ENCODE results near the gene SMAD2.

Gene SMAD2

GRCh38 chr18:47817795-47818077 lies 112.7 kb downstream of the SMAD2 start:
- H3K36me3 Mint-ChIP-seq (ENCODE audit: low read depth), result peaks cover 20% of the 10 kb centered on the region
- H3K4me3 Mint-ChIP-seq, result no peak overlapping the region
- no peak overlapping the region for H3K27ac Mint-ChIP-seq

GRCh38 chr18:47817017-47817794 lies 113.3 kb downstream of the SMAD2 start:
- no peak overlapping the region for H3K4me3 Mint-ChIP-seq
- no peaks in the 10 kb centered on the region for H3K27me3 Mint-ChIP-seq
- peaks cover 5% of the 10 kb centered on the region for H3K9me3 Mint-ChIP-seq
- peaks cover 22% of the 10 kb centered on the region for H3K36me3 Mint-ChIP-seq (ENCODE audit: low read depth)
- no peak overlapping the region for H3K27ac Mint-ChIP-seq
- no peaks in the 10 kb centered on the region for H3K4me1 Mint-ChIP-seq (ENCODE audit: low read depth)

More at GRCh38 chr18:47817795-47818077, 112.7 kb downstream of the SMAD2 start:
- Mint-ChIP-seq H3K4me1 (ENCODE audit: low read depth) (no peaks in the 10 kb centered on the region), H3K9me3 (peaks cover 5% of the 10 kb centered on the region), H3K27me3 (no peaks in the 10 kb centered on the region)

GRCh38 chr18:47815486-47816270 lies 114.8 kb downstream of the SMAD2 start:
- Mint-ChIP-seq H3K27ac (no peak overlapping the region), H3K27me3 (no peaks in the 10 kb centered on the region), H3K4me3 (no peak overlapping the region), H3K36me3 (ENCODE audit: low read depth) (peaks cover 21% of the 10 kb centered on the region), H3K4me1 (ENCODE audit: low read depth) (no peaks in the 10 kb centered on the region), H3K9me3 (peaks cover 5% of the 10 kb centered on the region)

- no peaks in the 10 kb centered on the region for H3K4me1 Mint-ChIP-seq (ENCODE audit: low read depth)
- H3K27me3 Mint-ChIP-seq, result no peaks in the 10 kb centered on the region
- peaks cover 15% of the 10 kb centered on the region for H3K36me3 Mint-ChIP-seq (ENCODE audit: low read depth)
- H3K9me3 Mint-ChIP-seq, result peaks cover 5% of the 10 kb centered on the region
- no peak overlapping the region for H3K4me3 Mint-ChIP-seq
- H3K27ac Mint-ChIP-seq, result no peak overlapping the region
Observed at GRCh38 chr18:47809420-47809819, 121.0 kb downstream of the SMAD2 start.

GRCh38 chr18:47802802-47803201 lies 127.7 kb downstream of the SMAD2 start:
- Mint-ChIP-seq H3K27me3 (peaks cover under 1% of the 10 kb centered on the region), H3K36me3 (ENCODE audit: low read depth) (no peaks in the 10 kb centered on the region), H3K4me3 (no peak overlapping the region), H3K27ac (no peak overlapping the region), H3K9me3 (no peaks in the 10 kb centered on the region), H3K4me1 (ENCODE audit: low read depth) (no peaks in the 10 kb centered on the region)

- Mint-ChIP-seq H3K9me3 (no peaks in the 10 kb centered on the region), H3K27me3 (peaks cover 4% of the 10 kb centered on the region), H3K27ac (no peak overlapping the region), H3K36me3 (ENCODE audit: low read depth) (no peaks in the 10 kb centered on the region), H3K4me1 (ENCODE audit: low read depth) (no peaks in the 10 kb centered on the region), H3K4me3 (no peak overlapping the region)
Observed at GRCh38 chr18:47801817-47802216, 128.6 kb downstream of the SMAD2 start.

GRCh38 chr18:47800756-47801155 lies 129.7 kb downstream of the SMAD2 start:
- H3K4me1 Mint-ChIP-seq (ENCODE audit: low read depth), result no peaks in the 10 kb centered on the region
- peaks cover 4% of the 10 kb centered on the region for H3K27me3 Mint-ChIP-seq
- H3K36me3 Mint-ChIP-seq (ENCODE audit: low read depth), result no peaks in the 10 kb centered on the region
- no peak overlapping the region for H3K4me3 Mint-ChIP-seq
- no peak overlapping the region for H3K27ac Mint-ChIP-seq
- H3K9me3 Mint-ChIP-seq, result no peaks in the 10 kb centered on the region

- no peak overlapping the region for H3K4me3 Mint-ChIP-seq
- H3K4me1 Mint-ChIP-seq (ENCODE audit: low read depth), result no peaks in the 10 kb centered on the region
- H3K27ac Mint-ChIP-seq, result no peak overlapping the region
- no peaks in the 10 kb centered on the region for H3K9me3 Mint-ChIP-seq
- H3K27me3 Mint-ChIP-seq, result peaks cover 8% of the 10 kb centered on the region
- H3K36me3 Mint-ChIP-seq (ENCODE audit: low read depth), result no peaks in the 10 kb centered on the region
Observed at GRCh38 chr18:47800248-47800647, 130.2 kb downstream of the SMAD2 start.

GRCh38 chr18:47799376-47799775 lies 131.1 kb downstream of the SMAD2 start:
- Mint-ChIP-seq H3K9me3 (no peaks in the 10 kb centered on the region), H3K4me3 (no peak overlapping the region), H3K36me3 (ENCODE audit: low read depth) (no peaks in the 10 kb centered on the region), H3K27ac (no peak overlapping the region), H3K27me3 (peaks cover 8% of the 10 kb centered on the region), H3K4me1 (ENCODE audit: low read depth) (no peaks in the 10 kb centered on the region)

GRCh38 chr18:47798366-47798765 lies 132.1 kb downstream of the SMAD2 start:
- Mint-ChIP-seq H3K4me1 (ENCODE audit: low read depth) (no peaks in the 10 kb centered on the region), H3K4me3 (no peak overlapping the region), H3K27me3 (peaks cover 8% of the 10 kb centered on the region), H3K36me3 (ENCODE audit: low read depth) (no peaks in the 10 kb centered on the region), H3K27ac (no peak overlapping the region), H3K9me3 (no peaks in the 10 kb centered on the region)

- Mint-ChIP-seq H3K27ac (no peak overlapping the region), H3K4me1 (ENCODE audit: low read depth) (no peaks in the 10 kb centered on the region), H3K4me3 (no peak overlapping the region), H3K36me3 (ENCODE audit: low read depth) (no peaks in the 10 kb centered on the region), H3K9me3 (no peaks in the 10 kb centered on the region), H3K27me3 (peaks cover 8% of the 10 kb centered on the region)
Observed at GRCh38 chr18:47797126-47797525, 133.3 kb downstream of the SMAD2 start.

- no peaks in the 10 kb centered on the region for H3K36me3 Mint-ChIP-seq (ENCODE audit: low read depth)
- H3K27me3 Mint-ChIP-seq, result peaks cover 8% of the 10 kb centered on the region
- H3K9me3 Mint-ChIP-seq, result no peaks in the 10 kb centered on the region
- no peak overlapping the region for H3K27ac Mint-ChIP-seq
- no peak overlapping the region for H3K4me3 Mint-ChIP-seq
- no peaks in the 10 kb centered on the region for H3K4me1 Mint-ChIP-seq (ENCODE audit: low read depth)
Observed at GRCh38 chr18:47795434-47795814, 135.0 kb downstream of the SMAD2 start.

- Mint-ChIP-seq H3K27me3 (peaks cover 12% of the 10 kb centered on the region), H3K27ac (no peak overlapping the region), H3K9me3 (no peaks in the 10 kb centered on the region), H3K4me3 (no peak overlapping the region), H3K4me1 (ENCODE audit: low read depth) (no peaks in the 10 kb centered on the region), H3K36me3 (ENCODE audit: low read depth) (no peaks in the 10 kb centered on the region)
Observed at GRCh38 chr18:47794725-47795433, 135.6 kb downstream of the SMAD2 start.

GRCh38 chr18:47793609-47794008 lies 136.8 kb downstream of the SMAD2 start:
- no peaks in the 10 kb centered on the region for H3K36me3 Mint-ChIP-seq (ENCODE audit: low read depth)
- no peaks in the 10 kb centered on the region for H3K9me3 Mint-ChIP-seq
- H3K27me3 Mint-ChIP-seq, result peaks cover 12% of the 10 kb centered on the region
- H3K4me3 Mint-ChIP-seq, result no peak overlapping the region
- no peaks in the 10 kb centered on the region for H3K4me1 Mint-ChIP-seq (ENCODE audit: low read depth)
- H3K27ac Mint-ChIP-seq, result no peak overlapping the region

GRCh38 chr18:47791461-47791985 lies 138.9 kb downstream of the SMAD2 start:
- H3K27me3 Mint-ChIP-seq, result peaks cover 16% of the 10 kb centered on the region
- no peaks in the 10 kb centered on the region for H3K4me1 Mint-ChIP-seq (ENCODE audit: low read depth)
- no peaks in the 10 kb centered on the region for H3K9me3 Mint-ChIP-seq
- H3K27ac Mint-ChIP-seq, result no peak overlapping the region
- H3K36me3 Mint-ChIP-seq (ENCODE audit: low read depth), result no peaks in the 10 kb centered on the region
- H3K4me3 Mint-ChIP-seq, result no peak overlapping the region
